AG04450 (cell line): Measurements from ENCODE around the gene PDE4D. TPM values are rescaled to one million over a fixed set of nuclear protein-coding genes. Genes with fewer than 3 reads are reported as not detected.
A peak's percentile ranks its signal among the peaks of the same experiment; 100 is the strongest.

ENCODE experiments used
- CTCF ChIA-PET: fragments of 300-600, 350-600 bp; formaldehyde crosslinking; extraction: SDS; loops from one replicate; lab custom pipeline; 2022; ENCODE audit warnings: antibody characterized with exemption, inconsistent platforms; lab: Charles Lee
- POLR2A ChIA-PET: fragments of 350-600 bp; formaldehyde crosslinking; extraction: SDS; loops from one replicate; lab custom pipeline; 2021; ENCODE audit warnings: antibody characterized with exemption, inconsistent platforms; lab: Yijun Ruan, JAX
- DNase-seq: peaks from one replicate; pipeline ENCODE4 v3.0.0-alpha.2; 2011; ENCODE audit warnings: low read depth, low spot score
- H3K27ac ChIP-seq: one replicate; pipeline ENCODE4 v1.5.1; 2012; ENCODE audit warnings: low read depth, low read length, control low read depth
- H3K27me3 ChIP-seq: one replicate; pipeline ENCODE4 v1.6.0; 2012; ENCODE audit warnings: low read length; ENCODE audit not compliant: control insufficient read depth, insufficient read depth
- H3K4me3 ChIP-seq: 2 replicates; pipeline ENCODE4 v1.5.1; 2011; ENCODE audit warnings: mild to moderate bottlenecking, low read depth, low read length, control low read depth
- H3K9me3 ChIP-seq: 2 replicates; pipeline ENCODE4 v1.5.1; 2012; ENCODE audit warnings: low read length; ENCODE audit not compliant: control insufficient read depth, insufficient read depth
- CTCF ChIP-seq: IDR thresholded peaks from 2 replicates; pipeline ENCODE4 v1.5.1; 2011; ENCODE audit warnings: low read depth, low read length, control low read depth, inconsistent platforms
- polyA plus RNA-seq: library from polyadenylated mRNA; depleted of rRNA; stranded (reverse); fragments of >200 nt; gene quantifications from 2 replicates; pipeline ENCODE4 v1.2.3, GENCODE V29; 2011

Gene PDE4D
- polyA plus RNA-seq, 1 experiment = 12.0 TPM

- ChIA-PET CTCF (interaction anchor here (1.2 to 4.4 kb wide), 3 partner anchors 42 to 245 kb away, joined by 3 to 23 read pairs (median 7); no protein-coding TSS in a partner anchor), POLR2A (no interaction called here)
- no peak for DNase-seq
- no peaks in the 10 kb centered on the region for H3K9me3 ChIP-seq
- H3K4me3 ChIP-seq = no peak overlapping the region
- TF ChIP-seq CTCF = no peak
- H3K27ac ChIP-seq = no peak overlapping the region
- no peaks in the 10 kb centered on the region for H3K27me3 ChIP-seq
Observed at GRCh38 chr5:59132131-59132530, 761.4 kb downstream of the PDE4D start.

GRCh38 chr5:59130431-59130830 is 763.1 kb downstream of the PDE4D start:
- TF ChIP-seq CTCF = no peak
- no peak overlapping the region for H3K27ac ChIP-seq
- H3K27me3 ChIP-seq = no peaks in the 10 kb centered on the region
- no peak for DNase-seq
- no peaks in the 10 kb centered on the region for H3K9me3 ChIP-seq
- POLR2A ChIA-PET = no interaction called here
- no peak overlapping the region for H3K4me3 ChIP-seq
- CTCF ChIA-PET = interaction anchor here (0.9 to 1.2 kb wide), 2 partner anchors 44 to 96 kb away, joined by 3 to 4 read pairs; no protein-coding TSS in a partner anchor

- POLR2A ChIA-PET = interaction anchor here (2.3 kb wide), 1 partner anchor 90 kb away, joined by 11 read pairs; no protein-coding TSS in a partner anchor
- no peak for DNase-seq
- Histone ChIP-seq H3K27ac (no peak overlapping the region), H3K9me3 (no peaks in the 10 kb centered on the region), H3K27me3 (no peaks in the 10 kb centered on the region), H3K4me3 (no peak overlapping the region)
- CTCF ChIA-PET = interaction anchor here (1.0 to 3.7 kb wide), 7 partner anchors 9 to 242 kb away, joined by 3 to 30 read pairs (median 9); no protein-coding TSS in a partner anchor
- no peak for TF ChIP-seq CTCF
Observed at GRCh38 chr5:59128646-59129290, 764.8 kb downstream of the PDE4D start.

- Histone ChIP-seq H3K4me3 (peak overlapping the region; percentile 42), H3K9me3 (no peaks in the 10 kb centered on the region), H3K27me3 (no peaks in the 10 kb centered on the region), H3K27ac (peak overlapping the region; percentile 97)
- no peak for DNase-seq
- TF ChIP-seq CTCF = no peak
- POLR2A ChIA-PET = interaction anchor here (1.6 to 2.3 kb wide), 3 partner anchors 31 to 91 kb away, joined by 9 to 11 read pairs (median 10); no protein-coding TSS in a partner anchor
- CTCF ChIA-PET = interaction anchor here (1.4 to 3.7 kb wide), 6 partner anchors 47 to 241 kb away, joined by 7 to 30 read pairs (median 9); no protein-coding TSS in a partner anchor
Observed at GRCh38 chr5:59126708-59127573, 766.6 kb downstream of the PDE4D start.
